Measurements from ENCODE around the gene MMP15. TPM values are rescaled to one million over a fixed set of nuclear protein-coding genes. Genes with fewer than 3 reads are reported as not detected.

Gene MMP15
- total and polyA plus RNA-seq, 2 of the 13 experiments (the other 11 are each of a cell fraction or from before 2014, with no cell fraction given), result 35.2 to 44.9 TPM

GRCh38 chr16:58025351-58026138 is at the start of gene MMP15 (continued):
- TF ChIP-seq ZNF263 (CRISPR knock-in tag; IDR thresholded peaks at IDR 0.05) (peak; percentile 96), ZBTB20 (CRISPR knock-in tag; IDR thresholded peaks at IDR 0.05; ENCODE audit: borderline replicate concordance, low read depth) (no peak), PTBP1 (IDR thresholded peaks at IDR 0.05; ENCODE audit: low read depth, low read length, poor library complexity, severe bottlenecking) (no peak), ZSCAN29 (CRISPR knock-in tag; conservative IDR thresholded peaks at IDR 0.05) (0 out of 2 replicates have a peak, but pooled peaks have one; percentile 5), ZNF775 (CRISPR knock-in tag; IDR thresholded peaks at IDR 0.05; ENCODE audit: borderline replicate concordance) (no peak), CBX1 (IDR thresholded peaks at IDR 0.05; ENCODE audit: low read depth) (no peak), ZNF713 (CRISPR knock-in tag; IDR thresholded peaks at IDR 0.05) (0 out of 2 replicates have a peak, but pooled peaks have one; percentile 70), TOE1 (CRISPR knock-in tag; IDR thresholded peaks at IDR 0.05) (no peak), ZNF780A (CRISPR knock-in tag; IDR thresholded peaks at IDR 0.05) (peak; percentile 46; the same call in 1 of the 2 replicates), ZBTB46 (CRISPR knock-in tag; IDR thresholded peaks at IDR 0.05; ENCODE audit: borderline replicate concordance) (no peak), PLSCR1 (CRISPR knock-in tag; IDR thresholded peaks at IDR 0.05; ENCODE audit: borderline replicate concordance) (0 out of 2 replicates have a peak, but pooled peaks have one; percentile 73), ZNF253 (CRISPR knock-in tag; IDR thresholded peaks at IDR 0.05; ENCODE audit: borderline replicate concordance) (no peak; the same call in 1 of the 2 replicates), ARID5B (CRISPR knock-in tag; IDR thresholded peaks at IDR 0.05) (peak; percentile 72), REPIN1 (CRISPR knock-in tag; IDR thresholded peaks at IDR 0.05; ENCODE audit: borderline replicate concordance, low read depth) (peak; percentile 70; the same call in 1 of the 2 replicates), ZNF512 (CRISPR knock-in tag; IDR thresholded peaks at IDR 0.05) (0 out of 2 replicates have a peak, but pooled peaks have one; percentile 67), MYNN (CRISPR knock-in tag; IDR thresholded peaks at IDR 0.05; ENCODE audit: low read depth) (no peak), GTF2F1 (IDR thresholded peaks at IDR 0.05; ENCODE audit: low read length) (no peak), ZNF678 (CRISPR knock-in tag; IDR thresholded peaks at IDR 0.05) (0 out of 2 replicates have a peak, but pooled peaks have one; percentile 9), MTF2 (CRISPR knock-in tag; IDR thresholded peaks at IDR 0.05; ENCODE audit: borderline replicate concordance) (no peak), SAP130 (CRISPR knock-in tag; IDR thresholded peaks at IDR 0.05; ENCODE audit: low read depth) (peak; percentile 79)

Measured in HepG2 (cell line).